SKM-1 treated with dmso at 0.1 percent for 144 hours (cell line): Measurements from ENCODE around the gene DCDC1.
A peak's percentile ranks its signal among the peaks of the same experiment; 100 is the strongest.
"Not testable (repeated sequence)": the region's sequence is repeated elsewhere in the genome, so short reads cannot be mapped to it uniquely, and the experiment has no call there.

Source experiments
- DNase-seq: peaks from one replicate; lab custom pipeline; 2025; ENCODE audit not compliant: unreplicated experiment; lab: John Stamatoyannopoulos, UW

Gene DCDC1

GRCh38 chr11:31337806-31338205, 31.7 kb downstream of the DCDC1 start:
- peak; percentile 25 for DNase-seq

GRCh38 chr11:31328697-31329096, 40.8 kb downstream of the DCDC1 start:
- DNase-seq: no peak

- no peak for DNase-seq
Measured at GRCh38 chr11:31327417-31327816, 42.1 kb downstream of the DCDC1 start.

- no peak for DNase-seq
Measured at GRCh38 chr11:31326470-31327148, 42.9 kb downstream of the DCDC1 start.

GRCh38 chr11:31325160-31325559, 44.4 kb downstream of the DCDC1 start:
- no peak for DNase-seq

GRCh38 chr11:31323145-31323544, 46.4 kb downstream of the DCDC1 start:
- no peak for DNase-seq

- not testable (repeated sequence) for DNase-seq
Measured at GRCh38 chr11:31321494-31321893, 48.0 kb downstream of the DCDC1 start.

- no peak for DNase-seq
Measured at GRCh38 chr11:31303644-31304180, 65.8 kb downstream of the DCDC1 start.

- no peak for DNase-seq
Measured at GRCh38 chr11:31301549-31302510, 67.7 kb downstream of the DCDC1 start.

- no peak for DNase-seq
Measured at GRCh38 chr11:31295308-31295707, 74.2 kb downstream of the DCDC1 start.

GRCh38 chr11:31273527-31273926, 96.0 kb downstream of the DCDC1 start:
- not testable (repeated sequence) for DNase-seq

- no peak for DNase-seq
Measured at GRCh38 chr11:31267720-31268119, 101.8 kb downstream of the DCDC1 start.

- no peak for DNase-seq
Measured at GRCh38 chr11:31264834-31265233, 104.7 kb downstream of the DCDC1 start.

GRCh38 chr11:31262761-31263160, 106.8 kb downstream of the DCDC1 start:
- no peak for DNase-seq

- DNase-seq: no peak
Measured at GRCh38 chr11:31259797-31260196, 109.7 kb downstream of the DCDC1 start.

GRCh38 chr11:31254415-31254814, 115.1 kb downstream of the DCDC1 start:
- peak; percentile 6 for DNase-seq

- DNase-seq: no peak
Measured at GRCh38 chr11:31248768-31249167, 120.8 kb downstream of the DCDC1 start.

- DNase-seq: no peak
Measured at GRCh38 chr11:31247321-31247720, 122.2 kb downstream of the DCDC1 start.

GRCh38 chr11:31246451-31247165, 122.9 kb downstream of the DCDC1 start:
- no peak for DNase-seq

- no peak for DNase-seq
Measured at GRCh38 chr11:31243706-31244105, 125.8 kb downstream of the DCDC1 start.

- DNase-seq: peak; percentile 57
Measured at GRCh38 chr11:31240340-31240904, 129.1 kb downstream of the DCDC1 start.
